Measurements from ENCODE around the gene CCM2L.

- TF ChIP-seq, protein P1, sequence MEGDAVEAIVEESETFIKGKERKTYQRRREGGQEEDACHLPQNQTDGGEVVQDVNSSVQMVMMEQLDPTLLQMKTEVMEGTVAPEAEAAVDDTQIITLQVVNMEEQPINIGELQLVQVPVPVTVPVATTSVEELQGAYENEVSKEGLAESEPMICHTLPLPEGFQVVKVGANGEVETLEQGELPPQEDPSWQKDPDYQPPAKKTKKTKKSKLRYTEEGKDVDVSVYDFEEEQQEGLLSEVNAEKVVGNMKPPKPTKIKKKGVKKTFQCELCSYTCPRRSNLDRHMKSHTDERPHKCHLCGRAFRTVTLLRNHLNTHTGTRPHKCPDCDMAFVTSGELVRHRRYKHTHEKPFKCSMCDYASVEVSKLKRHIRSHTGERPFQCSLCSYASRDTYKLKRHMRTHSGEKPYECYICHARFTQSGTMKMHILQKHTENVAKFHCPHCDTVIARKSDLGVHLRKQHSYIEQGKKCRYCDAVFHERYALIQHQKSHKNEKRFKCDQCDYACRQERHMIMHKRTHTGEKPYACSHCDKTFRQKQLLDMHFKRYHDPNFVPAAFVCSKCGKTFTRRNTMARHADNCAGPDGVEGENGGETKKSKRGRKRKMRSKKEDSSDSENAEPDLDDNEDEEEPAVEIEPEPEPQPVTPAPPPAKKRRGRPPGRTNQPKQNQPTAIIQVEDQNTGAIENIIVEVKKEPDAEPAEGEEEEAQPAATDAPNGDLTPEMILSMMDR (conservative IDR thresholded peaks at IDR 0.05 in 1 of 2, IDR thresholded peaks at IDR 0.05 in 1 of 2; ENCODE audit: extremely low read depth in 1 of 2, insufficient read depth in 1 of 2, low read depth in 1 of 2, low read length in 2 of 2): no peak
- TF ChIP-seq EZH2 (IDR thresholded peaks at IDR 0.05; ENCODE audit: borderline replicate concordance, low read length): no peak
Measured at GRCh38 chr20:31967830-31968249, 42.4 kb upstream of the CCM2L start, which contains the start of gene XKR7.
